Naive thymus-derived CD8-positive, alpha-beta T cell (primary cell): ENCODE measurements around the gene TBC1D9B. TPM values are rescaled to one million over a fixed set of nuclear protein-coding genes. Genes with fewer than 3 reads are reported as not detected.

Source experiments
- ATAC-seq, 2 donors: fragments of 150-1000 bp; cut with Tn5 transposase in 1 of 2; sonication (Bioruptor Pico), chemical (Tn5 transposase) in 1 of 2; 1 replicate in 1 of 2; 2 replicates in 1 of 2; pipeline ENCODE4 v1.10.0; 2021; ENCODE audit warnings: mild to moderate bottlenecking in 2 of 2, moderate library complexity in 2 of 2
- POLR2A ChIA-PET: fragments of 350-600 bp; sonication (Branson Sonifier 250); formaldehyde crosslinking; loops from one replicate; lab custom pipeline; 2021; ENCODE audit warnings: antibody characterized with exemption; lab: Charles Lee
- DNase-seq, 10 donors: peaks; one replicate each; pipeline versions ENCODE4 v3.0.0 to v3.0.0-alpha.2; 2020 to 2022
- H3K27ac Mint-ChIP-seq, 10 donors: one replicate each; pipeline ENCODE4 v1.8.0; 2020 to 2022; ENCODE audit warnings: mild to moderate bottlenecking in 10 of 10, mixed read lengths in 10 of 10, moderate library complexity in 4 of 10, inconsistent platforms in 1 of 10
- H3K27me3 Mint-ChIP-seq, 5 donors: one replicate each; pipeline ENCODE4 v1.8.0; 2021 to 2022; ENCODE audit warnings: mixed read lengths in 5 of 5
- H3K36me3 Mint-ChIP-seq, 3 donors: one replicate each; pipeline ENCODE4 v1.8.0; 2020 to 2022; ENCODE audit warnings: mixed read lengths in 3 of 3, mild to moderate bottlenecking in 2 of 3, inconsistent platforms in 1 of 3
- H3K4me1 Mint-ChIP-seq, 4 donors: one replicate each; pipeline ENCODE4 v1.8.0; 2021 to 2022; ENCODE audit warnings: mixed read lengths in 4 of 4
- H3K4me3 Mint-ChIP-seq, 10 donors: one replicate each; pipeline ENCODE4 v1.8.0; 2020 to 2022; ENCODE audit warnings: mild to moderate bottlenecking in 10 of 10, mixed read lengths in 10 of 10, moderate library complexity in 6 of 10, inconsistent platforms in 1 of 10
- H3K9me3 Mint-ChIP-seq, 9 donors: one replicate each; pipeline ENCODE4 v1.8.0; 2020 to 2022; ENCODE audit warnings: mixed read lengths in 9 of 9, mild to moderate bottlenecking in 3 of 9, inconsistent platforms in 1 of 9, moderate library complexity in 1 of 9
- polyA plus RNA-seq, 3 donors: library from polyadenylated mRNA; unstranded; fragments of 300-500 nt; fragmentation: Illumina TruSeq; gene quantifications; one replicate each; pipeline ENCODE4 v1.2.3, GENCODE V29; 2021
- total RNA-seq, 8 experiments: library from RNA in 2 of 8; stranded (reverse) in 2 of 8; gene quantifications; one replicate each; pipeline ENCODE4 v1.2.3 and lab custom pipeline; 2021 to 2026

TBC1D9B gene
- total and polyA plus RNA-seq, 5 experiments from 2014 or later: 11.0 to 89.2 (median 40.6) TPM

GRCh38 chr5:179890751-179891682, 16.7 kb downstream of the TBC1D9B start:
- peaks cover 9 to 69% (median 19%) of the 10 kb centered on the region in 3 donors for H3K36me3 Mint-ChIP-seq
- H3K27me3 Mint-ChIP-seq: no peaks in the 10 kb centered on the region
- ATAC-seq (no peak), DNase-seq (no peak)
- POLR2A ChIA-PET: no interaction called here
- peaks cover 0 to 6% (median 0%) of the 10 kb centered on the region in 4 donors for H3K4me1 Mint-ChIP-seq
- no peak overlapping the region for H3K27ac Mint-ChIP-seq
- H3K4me3 Mint-ChIP-seq: no peak overlapping the region
- H3K9me3 Mint-ChIP-seq: no peaks in the 10 kb centered on the region

- H3K27me3 Mint-ChIP-seq: no peaks in the 10 kb centered on the region
- peaks cover 0 to 5% (median 0%) of the 10 kb centered on the region in 9 donors for H3K9me3 Mint-ChIP-seq
- POLR2A ChIA-PET: no interaction called here
- DNase-seq (no peak), ATAC-seq (no peak)
- peaks cover 14 to 69% (median 24%) of the 10 kb centered on the region in 3 donors for H3K36me3 Mint-ChIP-seq
- H3K4me1 Mint-ChIP-seq: peaks cover 0 to 6% (median 0%) of the 10 kb centered on the region in 4 donors
- no peak overlapping the region for H3K4me3 Mint-ChIP-seq
- no peak overlapping the region for H3K27ac Mint-ChIP-seq
Measured at GRCh38 chr5:179889885-179890284, 17.8 kb downstream of the TBC1D9B start.

- Mint-ChIP-seq H3K4me1 (peaks cover 0 to 7% (median 0%) of the 10 kb centered on the region in 4 donors), H3K9me3 (peaks cover 0 to 20% (median 7%) of the 10 kb centered on the region in 9 donors), H3K27me3 (no peaks in the 10 kb centered on the region), H3K4me3 (no peak overlapping the region), H3K27ac (no peak overlapping the region), H3K36me3 (peaks cover 30 to 75% (median 43%) of the 10 kb centered on the region in 3 donors)
- DNase-seq (no peak), ATAC-seq (no peak)
- POLR2A ChIA-PET: no interaction called here
Measured at GRCh38 chr5:179887802-179888201, 19.9 kb downstream of the TBC1D9B start.

- DNase-seq (no peak), ATAC-seq (no peak)
- POLR2A ChIA-PET: no interaction called here
- Mint-ChIP-seq H3K4me1 (peaks cover 0 to 7% (median 0%) of the 10 kb centered on the region in 4 donors), H3K27ac (no peak overlapping the region), H3K36me3 (peaks cover 30 to 72% (median 43%) of the 10 kb centered on the region in 3 donors), H3K4me3 (no peak overlapping the region), H3K27me3 (no peaks in the 10 kb centered on the region), H3K9me3 (peaks cover 0 to 22% (median 7%) of the 10 kb centered on the region in 9 donors)
Measured at GRCh38 chr5:179887095-179887494, 20.6 kb downstream of the TBC1D9B start.

GRCh38 chr5:179886190-179886911, 21.3 kb downstream of the TBC1D9B start:
- H3K4me3 Mint-ChIP-seq: no peak overlapping the region
- peaks cover 0 to 7% (median 0%) of the 10 kb centered on the region in 4 donors for H3K4me1 Mint-ChIP-seq
- no peaks in the 10 kb centered on the region for H3K27me3 Mint-ChIP-seq
- POLR2A ChIA-PET: interaction anchor here (0.6 kb wide), 1 partner anchor 191 kb away, joined by 3 read pairs; no protein-coding TSS in a partner anchor
- no peak overlapping the region for H3K27ac Mint-ChIP-seq
- H3K36me3 Mint-ChIP-seq: peaks cover 30 to 70% (median 41%) of the 10 kb centered on the region in 3 donors
- ATAC-seq (no peak), DNase-seq (no peak)
- peaks cover 0 to 24% (median 7%) of the 10 kb centered on the region in 9 donors for H3K9me3 Mint-ChIP-seq

- H3K9me3 Mint-ChIP-seq: peaks cover 0 to 24% (median 7%) of the 10 kb centered on the region in 9 donors
- POLR2A ChIA-PET: interaction anchor here (0.6 kb wide), 1 partner anchor 191 kb away, joined by 3 read pairs; no protein-coding TSS in a partner anchor
- ATAC-seq: no peak
- H3K36me3 Mint-ChIP-seq: peaks cover 30 to 73% (median 40%) of the 10 kb centered on the region in 3 donors
- H3K4me1 Mint-ChIP-seq: peaks cover 0 to 7% (median 1%) of the 10 kb centered on the region in 4 donors
- DNase-seq: no peak
- no peaks in the 10 kb centered on the region for H3K27me3 Mint-ChIP-seq
- no peak overlapping the region for H3K4me3 Mint-ChIP-seq
- H3K27ac Mint-ChIP-seq: no peak overlapping the region
Measured at GRCh38 chr5:179885491-179886090, 22.1 kb downstream of the TBC1D9B start.

- DNase-seq: no peak
- no peak overlapping the region for H3K27ac Mint-ChIP-seq
- POLR2A ChIA-PET: no interaction called here
Measured at GRCh38 chr5:179883163-179883562, 24.5 kb downstream of the TBC1D9B start.

GRCh38 chr5:179882338-179882737, 25.4 kb downstream of the TBC1D9B start:
- Mint-ChIP-seq H3K9me3 (peaks cover 0 to 24% (median 7%) of the 10 kb centered on the region in 9 donors), H3K36me3 (peaks cover 27 to 54% (median 28%) of the 10 kb centered on the region in 3 donors), H3K4me3 (no peak overlapping the region), H3K4me1 (peaks cover 0 to 9% (median 1%) of the 10 kb centered on the region in 4 donors), H3K27ac (peak overlapping the region in 1 of 10 donors; percentile 15), H3K27me3 (no peaks in the 10 kb centered on the region)
- DNase-seq (no peak), ATAC-seq (no peak)
- POLR2A ChIA-PET: no interaction called here

More at GRCh38 chr5:179883163-179883562, 24.5 kb downstream of the TBC1D9B start:
- peaks cover 0 to 6% (median 1%) of the 10 kb centered on the region in 4 donors for H3K4me1 Mint-ChIP-seq
- peaks cover 0 to 24% (median 7%) of the 10 kb centered on the region in 9 donors for H3K9me3 Mint-ChIP-seq
- H3K27me3 Mint-ChIP-seq: no peaks in the 10 kb centered on the region
- no peak overlapping the region for H3K4me3 Mint-ChIP-seq
- peaks cover 30 to 56% (median 31%) of the 10 kb centered on the region in 3 donors for H3K36me3 Mint-ChIP-seq
- ATAC-seq: no peak

GRCh38 chr5:179880848-179881590, 26.7 kb downstream of the TBC1D9B start:
- no peak for DNase-seq
- Mint-ChIP-seq H3K36me3 (peaks cover 21 to 51% (median 28%) of the 10 kb centered on the region in 3 donors), H3K27me3 (no peaks in the 10 kb centered on the region), H3K9me3 (peaks cover 0 to 24% (median 7%) of the 10 kb centered on the region in 9 donors), H3K4me1 (peaks cover 0 to 4% (median 1%) of the 10 kb centered on the region in 4 donors), H3K4me3 (no peak overlapping the region), H3K27ac (peak overlapping the region in 4 of 10 donors; percentile 13 to 67 (median 30))
- no peak for ATAC-seq
- POLR2A ChIA-PET: no interaction called here

- H3K27me3 Mint-ChIP-seq: no peaks in the 10 kb centered on the region
- no peak for DNase-seq
- ATAC-seq: no peak
- H3K27ac Mint-ChIP-seq: no peak overlapping the region
- POLR2A ChIA-PET: no interaction called here
- H3K4me3 Mint-ChIP-seq: no peak overlapping the region
- peaks cover 0 to 4% (median 1%) of the 10 kb centered on the region in 4 donors for H3K4me1 Mint-ChIP-seq
- peaks cover 18 to 50% (median 28%) of the 10 kb centered on the region in 3 donors for H3K36me3 Mint-ChIP-seq
- H3K9me3 Mint-ChIP-seq: peaks cover 0 to 20% (median 7%) of the 10 kb centered on the region in 9 donors
Measured at GRCh38 chr5:179880066-179880650, 27.5 kb downstream of the TBC1D9B start.

GRCh38 chr5:179879690-179880010, 28.0 kb downstream of the TBC1D9B start:
- Mint-ChIP-seq H3K4me3 (no peak overlapping the region), H3K4me1 (peaks cover 0 to 3% (median 1%) of the 10 kb centered on the region in 4 donors), H3K36me3 (peaks cover 14 to 47% (median 24%) of the 10 kb centered on the region in 3 donors), H3K27ac (no peak overlapping the region), H3K27me3 (no peaks in the 10 kb centered on the region), H3K9me3 (peaks cover 0 to 19% (median 7%) of the 10 kb centered on the region in 9 donors)
- POLR2A ChIA-PET: no interaction called here
- no peak for ATAC-seq
- DNase-seq: no peak
